Lower lobe of right lung (tissue), 2 donors: Measurements from ENCODE around the gene OTUB1. TPM values are rescaled to one million over a fixed set of nuclear protein-coding genes. Genes with fewer than 3 reads are reported as not detected.

Source experiments
- ATAC-seq, 2 donors: fragments of 200-7000 bp; cut with Tn5 transposase; one replicate each; pipeline ENCODE4 v1.9.1; 2020 to 2022; ENCODE audit warnings: mild to moderate bottlenecking in 2 of 2, moderate library complexity in 2 of 2
- DNase-seq: peaks from one replicate; pipeline ENCODE4 v3.0.0-alpha.2; 2020
- H3K27ac ChIP-seq: fragments of 200-600 bp; one replicate; pipeline ENCODE4 v1.8.0; 2022
- H3K27me3 ChIP-seq: fragments of 200-600 bp; one replicate; pipeline ENCODE4 v1.8.0; 2022; ENCODE audit warnings: low read depth
- H3K36me3 ChIP-seq: fragments of 200-600 bp; one replicate; pipeline ENCODE4 v1.8.0; 2022; ENCODE audit warnings: mild to moderate bottlenecking
- H3K4me1 ChIP-seq: fragments of 200-600 bp; one replicate; pipeline ENCODE4 v1.8.0; 2022
- H3K4me3 ChIP-seq: fragments of 200-600 bp; one replicate; pipeline ENCODE4 v1.8.0; 2022; ENCODE audit warnings: mild to moderate bottlenecking
- H3K9me3 ChIP-seq: fragments of 200-600 bp; one replicate; pipeline ENCODE4 v1.8.0; 2022
- CTCF ChIP-seq: fragments of 200-600 bp; IDR thresholded peaks from one replicate; pipeline ENCODE4 v1.8.0; 2022; ENCODE audit warnings: antibody characterized with exemption, mild to moderate bottlenecking
- intact Hi-C: fragments of 100-400 bp; cut with DNase I; formaldehyde crosslinking; loops from one replicate; pipeline ENCODE4 v1.11.0; 2022
- total RNA-seq: library from RNA; stranded (reverse); fragmentation: NEBNext Ultra II Directional; extraction: Animal tissue kit (Norgen Biotek cat#: 25700); gene quantifications from one replicate; pipeline ENCODE4 v1.2.1, GENCODE V29; 2021
- donor health status: DM: no; HTN: yes; CAD: no; lungs with severe emphysema.

Gene OTUB1
- total RNA-seq, 1 donor from 2014 or later, result 61.9 TPM

- Histone ChIP-seq H3K27ac (no peak overlapping the region), H3K27me3 (no peaks in the 10 kb centered on the region), H3K36me3 (no peaks in the 10 kb centered on the region), H3K4me3 (peak overlapping the region; percentile 53), H3K4me1 (peaks cover 17% of the 10 kb centered on the region), H3K9me3 (no peaks in the 10 kb centered on the region)
- DNase-seq, result peak; percentile 84
- intact Hi-C loops, result no loop called here
- TF ChIP-seq CTCF, result peak; percentile 27
- peak; percentile 90 to 93 for ATAC-seq
Measured at GRCh38 chr11:64007629-64008282, 21.5 kb downstream of the OTUB1 start.

- Histone ChIP-seq H3K36me3 (no peaks in the 10 kb centered on the region), H3K27ac (no peak overlapping the region), H3K9me3 (no peaks in the 10 kb centered on the region), H3K4me1 (peaks cover 17% of the 10 kb centered on the region), H3K4me3 (peak overlapping the region; percentile 53), H3K27me3 (no peaks in the 10 kb centered on the region)
- no peak for TF ChIP-seq CTCF
- DNase-seq (no peak), ATAC-seq (no peak)
- intact Hi-C loops, result no loop called here
Measured at GRCh38 chr11:64008283-64008913, 22.2 kb downstream of the OTUB1 start.

GRCh38 chr11:64008914-64009633, 22.8 kb downstream of the OTUB1 start:
- ATAC-seq (no peak), DNase-seq (no peak)
- intact Hi-C loops, result no loop called here
- Histone ChIP-seq H3K27me3 (no peaks in the 10 kb centered on the region), H3K4me1 (peaks cover 17% of the 10 kb centered on the region), H3K27ac (no peak overlapping the region), H3K4me3 (no peak overlapping the region), H3K36me3 (no peaks in the 10 kb centered on the region), H3K9me3 (no peaks in the 10 kb centered on the region)
- TF ChIP-seq CTCF, result no peak

- no peak for ATAC-seq
- no peak overlapping the region for H3K27ac ChIP-seq
- H3K4me3 ChIP-seq, result no peak overlapping the region
- H3K9me3 ChIP-seq, result no peaks in the 10 kb centered on the region
- H3K36me3 ChIP-seq, result no peaks in the 10 kb centered on the region
- TF ChIP-seq CTCF, result no peak
- intact Hi-C loops, result no loop called here
- no peak for DNase-seq
- H3K4me1 ChIP-seq, result peaks cover 17% of the 10 kb centered on the region
- no peaks in the 10 kb centered on the region for H3K27me3 ChIP-seq
Measured at GRCh38 chr11:64009710-64010109, 23.5 kb downstream of the OTUB1 start.

GRCh38 chr11:64010783-64011182, 24.5 kb downstream of the OTUB1 start:
- DNase-seq, result no peak
- no peaks in the 10 kb centered on the region for H3K36me3 ChIP-seq
- no peaks in the 10 kb centered on the region for H3K9me3 ChIP-seq
- peaks cover 17% of the 10 kb centered on the region for H3K4me1 ChIP-seq
- no peak for ATAC-seq
- intact Hi-C loops, result no loop called here
- TF ChIP-seq CTCF, result no peak
- no peaks in the 10 kb centered on the region for H3K27me3 ChIP-seq
- H3K4me3 ChIP-seq, result no peak overlapping the region
- H3K27ac ChIP-seq, result no peak overlapping the region
